Kidney (tissue), 14 donors: ENCODE data around the gene VGLL2. TPM values are rescaled to one million over a fixed set of nuclear protein-coding genes. Genes with fewer than 3 reads are reported as not detected.

ENCODE experiments used
- DNase-seq, 5 donors: peaks; one replicate each; pipeline ENCODE4 v3.0.0-alpha.2; 2013 to 2020
- FAIRE-seq: peaks from 2 replicates; lab custom pipeline; 2012; peaks lifted over from hg19 to GRCh38; lab: Jason Lieb, UNC
- H3K27ac ChIP-seq, 2 donors: one replicate each; pipeline ENCODE4 v1.7.0; 2013; ENCODE audit warnings: low read depth in 2 of 2, low read length in 2 of 2, inconsistent platforms in 1 of 2
- H3K27me3 ChIP-seq: one replicate; pipeline ENCODE4 v1.7.1; 2013; ENCODE audit warnings: low read length, inconsistent platforms; ENCODE audit not compliant: control insufficient read depth, insufficient read depth
- H3K36me3 ChIP-seq, 3 donors: one replicate each; pipeline versions ENCODE4 v1.7.0 to v1.7.1; 2013; ENCODE audit warnings: low read length in 3 of 3, control low read depth in 1 of 3, inconsistent platforms in 1 of 3; ENCODE audit not compliant: insufficient read depth in 3 of 3, control insufficient read depth in 2 of 3
- H3K4me1 ChIP-seq, 3 donors: one replicate each; pipeline versions ENCODE4 v1.7.0 to v1.7.1; 2013; ENCODE audit warnings: low read length in 3 of 3, inconsistent platforms in 1 of 3, low read depth in 1 of 3; ENCODE audit not compliant: control insufficient read depth in 2 of 3, insufficient read depth in 2 of 3
- H3K4me3 ChIP-seq, 3 donors: one replicate each; pipeline versions ENCODE4 v1.7.0 to v1.8.1; 2013; ENCODE audit warnings: low read length in 3 of 3, control low read depth in 1 of 3, inconsistent platforms in 1 of 3
- H3K9ac ChIP-seq, 3 donors: one replicate each; pipeline versions ENCODE4 v1.7.0 to v1.7.1; 2013; ENCODE audit warnings: low read length in 3 of 3, control low read depth in 1 of 3, inconsistent platforms in 1 of 3
- H3K9me3 ChIP-seq, 3 donors: one replicate each; pipeline versions ENCODE4 v1.7.0 to v1.7.1; 2013; ENCODE audit warnings: low read length in 3 of 3, control low read depth in 1 of 3, inconsistent platforms in 1 of 3; ENCODE audit not compliant: control insufficient read depth in 2 of 3, insufficient read depth in 1 of 3
- intact Hi-C: fragments of 100-400 bp; cut with DNase I; formaldehyde crosslinking; loops from one replicate; pipeline ENCODE4 v1.11.1; 2022
- polyA plus RNA-seq: library from polyadenylated mRNA; stranded (reverse); fragments of 350-450 nt; fragmentation: Illumina TruSeq; extraction: RNeasy Lipid Tissue Mini Kit (QIAGEN cat#74804); gene quantifications from one replicate; pipeline ENCODE4 v1.2.3, GENCODE V29; 2014; ENCODE audit warnings: low read depth, low replicate concordance; ENCODE audit not compliant: insufficient read depth
- total RNA-seq: library from RNA; stranded (reverse); fragmentation: NEBNext Ultra II Directional; extraction: Animal tissue kit (Norgen Biotek cat#: 25700); gene quantifications from one replicate; pipeline ENCODE4 v1.2.1, GENCODE V29; 2021
- TF ChIP-seq, protein P1 (sequence below): IDR thresholded peaks from 3 replicates; pipeline ENCODE4 v1.5.1; 2012; ENCODE audit warnings: mild to moderate bottlenecking, moderate library complexity, borderline replicate concordance; ENCODE audit not compliant: insufficient read depth; ENCODE audit errors: extremely low read depth
- donor health status: control.
- donor health status: control.
- donor health status: control.
- donor health status: control.
- donor health status: control.
- donor health status: DM: yes; HTN: yes; CAD: no.
- donor health status: Normal renal cell carcinoma (clear cell type).

The VGLL2 gene
- total and polyA plus RNA-seq, 2 donors from 2014 or later = not detected

DNA sequence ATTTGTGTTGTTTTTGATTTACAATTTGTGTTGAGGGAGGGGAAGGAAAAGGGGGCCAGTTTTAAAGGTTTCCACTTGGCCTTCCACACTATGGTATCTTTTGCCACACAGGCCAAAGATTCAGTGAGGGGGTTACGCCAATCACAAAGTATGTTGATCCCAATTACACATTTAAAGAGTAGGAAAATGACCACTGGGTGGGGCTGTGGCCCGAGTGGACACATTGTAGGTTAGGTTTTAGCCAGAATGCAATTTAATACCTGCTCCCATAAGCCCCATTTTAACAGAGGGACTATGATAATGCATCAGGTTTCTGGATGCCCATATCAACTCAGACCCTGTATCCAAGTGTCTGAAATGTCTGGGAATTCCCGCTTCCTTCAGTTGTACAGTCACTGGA, 15.6 kb downstream of the VGLL2 start:
- Histone ChIP-seq H3K9ac (no peak overlapping the region), H3K9me3 (no peaks in the 10 kb centered on the region), H3K4me1 (no peaks in the 10 kb centered on the region), H3K4me3 (no peak overlapping the region), H3K27me3 (no peaks in the 10 kb centered on the region), H3K36me3 (no peaks in the 10 kb centered on the region), H3K27ac (no peak overlapping the region)
- intact Hi-C loops = no loop called here
- TF ChIP-seq, protein P1, sequence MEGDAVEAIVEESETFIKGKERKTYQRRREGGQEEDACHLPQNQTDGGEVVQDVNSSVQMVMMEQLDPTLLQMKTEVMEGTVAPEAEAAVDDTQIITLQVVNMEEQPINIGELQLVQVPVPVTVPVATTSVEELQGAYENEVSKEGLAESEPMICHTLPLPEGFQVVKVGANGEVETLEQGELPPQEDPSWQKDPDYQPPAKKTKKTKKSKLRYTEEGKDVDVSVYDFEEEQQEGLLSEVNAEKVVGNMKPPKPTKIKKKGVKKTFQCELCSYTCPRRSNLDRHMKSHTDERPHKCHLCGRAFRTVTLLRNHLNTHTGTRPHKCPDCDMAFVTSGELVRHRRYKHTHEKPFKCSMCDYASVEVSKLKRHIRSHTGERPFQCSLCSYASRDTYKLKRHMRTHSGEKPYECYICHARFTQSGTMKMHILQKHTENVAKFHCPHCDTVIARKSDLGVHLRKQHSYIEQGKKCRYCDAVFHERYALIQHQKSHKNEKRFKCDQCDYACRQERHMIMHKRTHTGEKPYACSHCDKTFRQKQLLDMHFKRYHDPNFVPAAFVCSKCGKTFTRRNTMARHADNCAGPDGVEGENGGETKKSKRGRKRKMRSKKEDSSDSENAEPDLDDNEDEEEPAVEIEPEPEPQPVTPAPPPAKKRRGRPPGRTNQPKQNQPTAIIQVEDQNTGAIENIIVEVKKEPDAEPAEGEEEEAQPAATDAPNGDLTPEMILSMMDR = no peak
- DNase-seq (no peak), FAIRE-seq (no peak)

DNA sequence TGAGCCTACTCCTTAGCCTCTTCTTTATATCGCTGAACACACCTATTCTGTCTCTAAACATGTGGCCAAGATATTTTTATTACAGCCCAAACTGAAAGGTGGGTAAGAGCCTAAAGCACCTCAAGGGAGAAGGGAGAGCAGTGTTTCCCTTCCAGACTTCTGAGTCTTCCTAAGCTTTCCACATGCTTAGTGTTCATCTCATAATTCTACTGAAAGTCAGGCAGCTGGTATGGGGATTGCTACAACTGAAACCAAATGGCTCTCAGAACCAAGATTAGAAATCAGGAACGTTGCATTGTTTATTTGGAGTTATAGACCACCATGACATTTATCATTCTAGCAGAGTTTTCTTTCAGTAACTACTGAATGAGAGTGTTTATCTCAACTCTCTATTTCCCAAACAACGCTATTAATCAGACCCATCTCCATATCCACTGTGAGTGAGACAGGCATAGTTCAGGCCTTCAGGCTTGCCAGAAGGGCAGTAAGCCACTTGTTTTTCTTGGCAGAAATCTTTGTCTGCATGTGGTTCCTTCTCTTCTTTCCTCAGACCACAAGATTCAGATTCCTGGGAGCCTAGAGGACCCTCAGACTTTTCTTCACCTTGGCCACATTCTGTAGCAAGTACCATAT, 22.8 kb downstream of the VGLL2 start:
- no peak overlapping the region for H3K4me3 ChIP-seq
- intact Hi-C loops = no loop called here
- no peaks in the 10 kb centered on the region for H3K27me3 ChIP-seq
- no peaks in the 10 kb centered on the region for H3K36me3 ChIP-seq
- FAIRE-seq (no peak), DNase-seq (no peak)
- TF ChIP-seq, protein P1 = no peak
- no peak overlapping the region for H3K9ac ChIP-seq
- no peaks in the 10 kb centered on the region for H3K4me1 ChIP-seq
- no peaks in the 10 kb centered on the region for H3K9me3 ChIP-seq
- no peak overlapping the region for H3K27ac ChIP-seq

DNA sequence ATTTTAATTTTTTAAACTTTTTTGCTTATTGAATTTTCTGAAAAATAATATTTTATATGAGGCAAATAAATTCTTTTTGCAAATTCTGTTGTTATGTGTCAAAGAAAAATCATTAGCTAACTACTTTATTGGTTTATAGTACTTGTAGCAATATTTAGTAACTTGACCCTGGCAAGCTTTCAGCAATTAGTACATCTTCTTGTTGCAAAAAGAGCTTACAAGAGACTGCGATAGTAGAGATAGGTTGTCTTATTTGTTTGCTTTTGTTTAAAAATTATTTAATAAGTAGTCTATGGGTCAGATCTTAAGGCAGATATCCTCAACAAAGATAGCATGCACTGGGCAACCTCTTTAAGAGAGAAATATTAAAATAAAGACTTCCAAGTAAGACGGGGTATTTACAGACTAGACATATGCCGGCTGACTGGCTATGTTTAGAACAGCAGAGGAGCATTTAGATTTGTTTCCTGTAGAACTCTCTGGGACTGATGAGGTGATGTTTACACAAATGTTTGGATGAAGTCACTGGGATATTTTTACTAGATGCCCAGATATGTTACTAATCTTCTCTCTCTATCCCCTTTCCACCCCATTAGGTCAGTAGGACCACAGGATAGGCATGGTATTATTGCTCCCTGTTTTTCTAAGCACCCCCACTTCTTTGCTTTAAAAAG, 25.0 kb downstream of the VGLL2 start:
- TF ChIP-seq, protein P1 = no peak

More for the DNA sequence above, 25.0 kb downstream of the VGLL2 start:
- Histone ChIP-seq H3K27ac (no peak overlapping the region), H3K36me3 (no peaks in the 10 kb centered on the region), H3K4me3 (no peak overlapping the region), H3K9ac (no peak overlapping the region), H3K4me1 (no peaks in the 10 kb centered on the region), H3K27me3 (no peaks in the 10 kb centered on the region), H3K9me3 (no peaks in the 10 kb centered on the region)
- intact Hi-C loops = no loop called here
- FAIRE-seq (peak; percentile 49), DNase-seq (no peak)
